ENCODE results near the gene BSN. TPM values are rescaled to one million over a fixed set of nuclear protein-coding genes. Genes with fewer than 3 reads are reported as not detected.

The BSN gene
- total and polyA plus RNA-seq, 11 donors, result 0.12 to 1.6 (median 0.75) TPM

DNA sequence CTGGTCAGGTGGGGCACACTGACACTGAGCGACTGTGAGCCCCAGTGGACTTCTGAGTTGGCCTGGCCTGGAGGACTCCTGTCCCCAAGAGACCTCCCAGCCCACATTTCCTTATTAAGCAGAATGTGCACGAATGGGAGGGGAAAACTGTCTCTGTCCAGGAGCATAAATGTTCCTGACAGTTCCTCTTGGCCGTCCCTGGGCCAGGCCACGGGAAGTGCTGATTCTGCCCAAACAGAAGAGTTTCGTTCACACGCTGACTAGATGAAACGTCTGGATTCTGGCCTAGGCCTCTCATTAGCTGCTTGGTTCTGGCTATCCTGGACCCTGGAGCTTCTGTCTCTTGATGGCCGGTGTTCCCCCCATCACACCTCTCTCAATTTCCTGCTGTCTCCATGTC lies 90.4 kb downstream of the BSN start:
- H3K4me1 ChIP-seq, result peaks cover 0 to 23% (median 11%) of the 10 kb centered on the region in 12 donors
- H3K36me3 ChIP-seq, result no peaks in the 10 kb centered on the region
- 69 to 80% (median 75%) methylated on average over 6 to 8 of the region's 8 CpGs for WGBS, 4 donors
- H3K27me3 ChIP-seq, result no peaks in the 10 kb centered on the region
- no peaks in the 10 kb centered on the region for H3K9me3 ChIP-seq
- no peak overlapping the region for H3K4me3 ChIP-seq
- no peak overlapping the region for H3K27ac ChIP-seq
- intact Hi-C loops (cut with DNase I), result no loop called here
- DNase-seq, result no peak
- no peak for TF ChIP-seq POLR2A (IDR thresholded peaks at IDR 0.05)
- TF ChIP-seq, protein P1, sequence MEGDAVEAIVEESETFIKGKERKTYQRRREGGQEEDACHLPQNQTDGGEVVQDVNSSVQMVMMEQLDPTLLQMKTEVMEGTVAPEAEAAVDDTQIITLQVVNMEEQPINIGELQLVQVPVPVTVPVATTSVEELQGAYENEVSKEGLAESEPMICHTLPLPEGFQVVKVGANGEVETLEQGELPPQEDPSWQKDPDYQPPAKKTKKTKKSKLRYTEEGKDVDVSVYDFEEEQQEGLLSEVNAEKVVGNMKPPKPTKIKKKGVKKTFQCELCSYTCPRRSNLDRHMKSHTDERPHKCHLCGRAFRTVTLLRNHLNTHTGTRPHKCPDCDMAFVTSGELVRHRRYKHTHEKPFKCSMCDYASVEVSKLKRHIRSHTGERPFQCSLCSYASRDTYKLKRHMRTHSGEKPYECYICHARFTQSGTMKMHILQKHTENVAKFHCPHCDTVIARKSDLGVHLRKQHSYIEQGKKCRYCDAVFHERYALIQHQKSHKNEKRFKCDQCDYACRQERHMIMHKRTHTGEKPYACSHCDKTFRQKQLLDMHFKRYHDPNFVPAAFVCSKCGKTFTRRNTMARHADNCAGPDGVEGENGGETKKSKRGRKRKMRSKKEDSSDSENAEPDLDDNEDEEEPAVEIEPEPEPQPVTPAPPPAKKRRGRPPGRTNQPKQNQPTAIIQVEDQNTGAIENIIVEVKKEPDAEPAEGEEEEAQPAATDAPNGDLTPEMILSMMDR (IDR thresholded peaks at IDR 0.05), result no peak
- ATAC-seq, result no peak

DNA sequence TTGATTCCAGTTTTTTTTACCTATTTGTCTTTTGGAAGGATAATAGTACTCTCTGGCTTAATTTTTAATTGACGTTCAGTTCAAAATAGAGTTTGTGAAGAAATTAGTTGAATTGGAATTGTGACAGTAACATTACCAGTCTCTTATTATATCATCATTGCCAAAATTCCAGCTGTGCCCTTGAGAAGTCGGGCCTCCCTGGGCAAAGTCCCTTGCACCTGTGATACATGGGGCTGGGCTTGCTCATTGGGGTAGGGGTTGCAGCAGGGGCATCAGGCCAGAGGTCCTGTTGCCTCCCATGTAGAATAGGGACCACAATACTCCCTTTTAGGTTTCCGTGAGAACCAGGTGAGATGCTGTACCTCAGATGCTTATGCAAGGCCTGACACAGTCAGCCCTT lies 92.0 kb downstream of the BSN start:
- no peak overlapping the region for H3K4me3 ChIP-seq
- WGBS, 4 donors, result 85 to 95% (median 92%) methylated on average over 3 of the region's 3 CpGs

DNA sequence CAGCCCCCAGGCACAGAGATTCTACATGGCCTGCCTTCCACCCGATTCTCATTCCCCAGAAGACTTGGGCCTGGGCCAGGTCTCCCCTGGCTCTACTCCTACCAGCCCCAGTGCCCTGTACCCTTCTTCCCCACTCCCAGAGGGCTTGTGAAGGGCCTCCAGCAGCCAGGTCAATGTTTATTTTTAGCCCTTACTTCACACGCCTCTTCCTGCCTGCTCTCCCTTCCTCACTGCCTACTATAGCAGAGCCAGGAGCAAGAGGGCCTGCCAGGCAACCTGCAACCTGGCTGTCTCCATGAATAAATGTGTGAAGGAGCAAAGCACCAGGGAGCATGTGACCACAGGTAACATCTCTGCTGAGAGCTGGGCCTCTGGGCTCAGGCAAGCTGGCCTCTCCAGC lies 93.5 kb downstream of the BSN start:
- TF ChIP-seq POLR2A (IDR thresholded peaks at IDR 0.05), result no peak
- TF ChIP-seq, protein P1 (IDR thresholded peaks at IDR 0.05), result no peak
- peaks cover 0 to 8% (median 0%) of the 10 kb centered on the region in 9 donors for H3K36me3 ChIP-seq
- peak; percentile 52 to 64 (median 55) for DNase-seq
- intact Hi-C loops (cut with DNase I), result no loop called here
- H3K9me3 ChIP-seq, result no peaks in the 10 kb centered on the region
- peak overlapping the region in 9 of 12 donors; percentile 33 to 80 (median 69) for H3K27ac ChIP-seq
- WGBS, 4 donors, result 33 to 38% (median 34%) methylated on average over 2 of the region's 2 CpGs
- H3K4me1 ChIP-seq, result peaks cover 0 to 25% (median 11%) of the 10 kb centered on the region in 12 donors
- no peaks in the 10 kb centered on the region for H3K27me3 ChIP-seq
- ATAC-seq, result peak; percentile 86 to 98 (median 96)
- H3K4me3 ChIP-seq, result no peak overlapping the region

More for the DNA sequence above, 92.0 kb downstream of the BSN start:
- TF ChIP-seq, protein P1 (IDR thresholded peaks at IDR 0.05), result no peak
- no peak for TF ChIP-seq POLR2A (IDR thresholded peaks at IDR 0.05)
- DNase-seq (no peak), ATAC-seq (no peak)
- intact Hi-C loops (cut with DNase I), result no loop called here
- Histone ChIP-seq H3K9me3 (no peaks in the 10 kb centered on the region), H3K27me3 (no peaks in the 10 kb centered on the region), H3K4me1 (peaks cover 0 to 25% (median 11%) of the 10 kb centered on the region in 12 donors), H3K36me3 (no peaks in the 10 kb centered on the region), H3K27ac (no peak overlapping the region)

DNA sequence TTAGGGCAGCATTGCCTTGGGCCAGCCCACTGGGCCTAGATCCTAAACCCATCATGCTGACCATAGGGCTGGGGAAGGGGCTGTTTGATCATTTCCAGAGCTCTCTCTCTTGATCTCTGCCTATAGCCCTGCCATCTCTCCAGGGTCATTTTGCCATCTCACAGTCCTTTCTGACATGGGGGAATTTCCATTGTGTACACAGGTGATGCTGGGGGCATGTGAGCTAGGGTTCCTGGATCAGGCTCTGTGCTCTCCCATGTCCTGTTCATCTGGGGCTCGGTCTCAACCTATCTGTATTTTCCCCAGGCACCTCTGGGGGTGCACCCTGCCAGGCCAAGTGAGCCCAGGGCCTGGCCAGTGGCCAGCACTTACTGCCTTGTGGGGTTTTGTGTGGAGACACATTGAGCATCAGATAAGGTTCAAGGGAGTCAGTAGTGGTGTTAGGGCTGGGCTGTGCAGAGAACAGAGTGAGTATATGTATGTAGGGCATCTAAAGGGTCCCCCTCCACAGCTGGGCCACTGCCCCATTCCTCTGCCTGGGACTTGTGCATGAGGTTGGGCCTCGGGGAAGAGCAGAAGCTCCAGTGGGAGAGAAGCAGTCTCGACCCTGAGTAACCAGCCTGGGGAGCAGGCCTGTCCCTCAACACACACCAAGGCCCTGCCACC lies 94.2 kb downstream of the BSN start:
- H3K27ac ChIP-seq, result peak overlapping the region in 9 of 12 donors; percentile 33 to 80 (median 69)
- no peak for ATAC-seq
- 40 to 80% (median 71%) methylated on average over 1 to 3 of the region's 3 CpGs for WGBS, 4 donors
- no peaks in the 10 kb centered on the region for H3K9me3 ChIP-seq
- H3K4me3 ChIP-seq, result no peak overlapping the region
- no peaks in the 10 kb centered on the region for H3K27me3 ChIP-seq
- peaks cover 0 to 25% (median 11%) of the 10 kb centered on the region in 12 donors for H3K4me1 ChIP-seq
- intact Hi-C loops (cut with DNase I), result no loop called here
- no peak for DNase-seq
- H3K36me3 ChIP-seq, result peaks cover 0 to 12% (median 0%) of the 10 kb centered on the region in 9 donors
- no peak for TF ChIP-seq POLR2A (IDR thresholded peaks at IDR 0.05)
- TF ChIP-seq, protein P1 (IDR thresholded peaks at IDR 0.05), result no peak

Data from heart left ventricle (tissue), 16 donors.